ENCODE measurements around the gene ATP1A2.

Gene ATP1A2

DNA sequence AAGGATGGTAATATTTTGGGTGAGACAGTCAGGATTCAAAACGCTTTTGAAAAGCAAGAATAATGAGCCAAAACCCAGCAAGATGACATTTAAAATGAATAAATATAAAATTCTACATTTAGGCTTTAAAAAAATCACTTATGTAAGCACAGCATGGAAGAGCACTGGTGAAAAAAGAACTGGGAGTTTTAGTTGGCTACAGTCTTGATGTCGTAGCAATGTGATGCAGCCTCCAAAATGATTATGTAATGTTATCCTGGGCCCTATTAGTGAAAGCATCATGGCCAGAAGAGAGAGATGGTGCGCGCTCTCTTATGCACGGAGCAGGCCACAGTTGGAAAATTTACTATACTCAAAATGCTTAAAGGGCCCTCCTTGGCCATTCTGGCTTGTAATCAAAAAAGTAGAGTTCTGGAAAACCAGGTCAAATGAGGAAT is 29.1 kb upstream of the ATP1A2 start:
- no peak overlapping the region for H3K27ac ChIP-seq (ENCODE audit: low read depth, low read length)
- H3K4me2 ChIP-seq (ENCODE audit: low read depth, low read length, poor library complexity, severe bottlenecking) = no peak overlapping the region
- H4K20me1 ChIP-seq (ENCODE audit: low read depth, low read length) = no peaks in the 10 kb centered on the region
- H3K9me3 ChIP-seq (ENCODE audit: insufficient read depth, low read length) = no peaks in the 10 kb centered on the region
- TF ChIP-seq EZH2phosphoT487 (conservative IDR thresholded peaks at IDR 0.05; ENCODE audit: low read length) = no peak
- TF ChIP-seq CTCF (IDR thresholded peaks at IDR 0.05; ENCODE audit: insufficient read depth, low read length, poor library complexity, severe bottlenecking) = no peak
- H3F3A ChIP-seq (ENCODE audit: insufficient read depth) = no peaks in the 10 kb centered on the region
- no peak overlapping the region for H3K9ac ChIP-seq (ENCODE audit: low read length)
- no peaks in the 10 kb centered on the region for H3K36me3 ChIP-seq (ENCODE audit: low read length)
- no peak overlapping the region for H3K4me3 ChIP-seq (ENCODE audit: insufficient read depth, low read length, poor library complexity, severe bottlenecking)
- H2AFZ ChIP-seq (ENCODE audit: low read depth, low read length, severe bottlenecking) = no peak overlapping the region
- no peaks in the 10 kb centered on the region for H3K27me3 ChIP-seq (ENCODE audit: low read length)
- no peaks in the 10 kb centered on the region for H3K9me2 ChIP-seq (replicated peaks; ENCODE audit: insufficient read depth, low read length)
- no peaks in the 10 kb centered on the region for H3K79me2 ChIP-seq (ENCODE audit: insufficient read depth, low read length)

- Histone ChIP-seq H4K20me1 (ENCODE audit: low read depth, low read length) (no peaks in the 10 kb centered on the region), H3K36me3 (ENCODE audit: low read length) (no peaks in the 10 kb centered on the region), H3K27me3 (ENCODE audit: low read length) (no peaks in the 10 kb centered on the region), H3K9ac (ENCODE audit: low read length) (no peak overlapping the region), H3K79me2 (ENCODE audit: insufficient read depth, low read length) (no peaks in the 10 kb centered on the region), H3K9me2 (replicated peaks; ENCODE audit: insufficient read depth, low read length) (no peaks in the 10 kb centered on the region), H3K9me3 (ENCODE audit: insufficient read depth, low read length) (no peaks in the 10 kb centered on the region), H3K4me2 (ENCODE audit: low read depth, low read length, poor library complexity, severe bottlenecking) (no peak overlapping the region), H3F3A (ENCODE audit: insufficient read depth) (no peaks in the 10 kb centered on the region), H2AFZ (ENCODE audit: low read depth, low read length, severe bottlenecking) (no peak overlapping the region), H3K27ac (ENCODE audit: low read depth, low read length) (no peak overlapping the region), H3K4me3 (ENCODE audit: insufficient read depth, low read length, poor library complexity, severe bottlenecking) (no peak overlapping the region)
- TF ChIP-seq CTCF (IDR thresholded peaks at IDR 0.05; ENCODE audit: insufficient read depth, low read length, poor library complexity, severe bottlenecking) (no peak), EZH2phosphoT487 (conservative IDR thresholded peaks at IDR 0.05; ENCODE audit: low read length) (no peak)
These were observed 28.4 kb upstream of the ATP1A2 start for GRCh38 chr1:160087118-160087662.

DNA sequence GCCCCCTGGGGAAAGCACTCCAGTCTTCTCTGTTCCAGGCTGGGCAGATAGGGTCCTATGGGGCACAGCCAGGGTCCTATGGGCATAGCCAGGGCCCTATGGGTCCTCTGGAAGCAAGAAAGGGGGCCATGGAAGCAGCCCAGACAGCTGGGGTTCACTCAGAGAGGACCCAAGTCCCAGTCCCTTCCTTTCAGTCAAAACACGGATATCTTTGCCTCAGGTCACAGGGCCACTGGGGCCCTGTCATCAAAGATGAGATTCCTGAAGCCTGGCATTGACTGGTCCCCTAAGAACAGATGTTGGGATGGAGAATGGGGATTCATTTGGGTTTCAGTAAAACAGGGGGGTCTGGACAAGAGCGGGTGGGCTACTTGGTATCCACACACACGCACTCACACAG is 25.7 kb upstream of the ATP1A2 start:
- H3K4me2 ChIP-seq (ENCODE audit: low read depth, low read length, poor library complexity, severe bottlenecking) = no peak overlapping the region
- H3K27ac ChIP-seq (ENCODE audit: low read depth, low read length) = no peak overlapping the region
- H4K20me1 ChIP-seq (ENCODE audit: low read depth, low read length) = no peaks in the 10 kb centered on the region
- H3F3A ChIP-seq (ENCODE audit: insufficient read depth) = no peaks in the 10 kb centered on the region
- H3K27me3 ChIP-seq (ENCODE audit: low read length) = no peaks in the 10 kb centered on the region
- no peaks in the 10 kb centered on the region for H3K9me3 ChIP-seq (ENCODE audit: insufficient read depth, low read length)
- no peaks in the 10 kb centered on the region for H3K9me2 ChIP-seq (replicated peaks; ENCODE audit: insufficient read depth, low read length)
- H3K79me2 ChIP-seq (ENCODE audit: insufficient read depth, low read length) = no peaks in the 10 kb centered on the region
- H3K36me3 ChIP-seq (ENCODE audit: low read length) = no peaks in the 10 kb centered on the region
- no peak overlapping the region for H3K4me3 ChIP-seq (ENCODE audit: insufficient read depth, low read length, poor library complexity, severe bottlenecking)
- H2AFZ ChIP-seq (ENCODE audit: low read depth, low read length, severe bottlenecking) = no peak overlapping the region
- TF ChIP-seq CTCF (IDR thresholded peaks at IDR 0.05; ENCODE audit: insufficient read depth, low read length, poor library complexity, severe bottlenecking) (no peak), EZH2phosphoT487 (conservative IDR thresholded peaks at IDR 0.05; ENCODE audit: low read length) (no peak)
- no peak overlapping the region for H3K9ac ChIP-seq (ENCODE audit: low read length)

Measured in SU-DHL-6 (cell line).